Tibial nerve (tissue), 4 donors: ENCODE measurements around the gene NCOR1. TPM values are rescaled to one million over a fixed set of nuclear protein-coding genes. Genes with fewer than 3 reads are reported as not detected.
"Not testable (repeated sequence)": the region's sequence is repeated elsewhere in the genome, so short reads cannot be mapped to it uniquely, and the experiment has no call there.

ENCODE experiments used
- DNase-seq, 2 donors: peaks; one replicate each; pipeline ENCODE4 v3.0.0-alpha.2; 2019; ENCODE audit warnings: low spot score in 2 of 2
- H3K27ac ChIP-seq, 4 donors: fragments of 200-600 bp; sonication (generic) in 3 of 4; one replicate each; pipeline ENCODE4 v1.5.1; 2017 to 2019; ENCODE audit warnings: mild to moderate bottlenecking in 1 of 4
- H3K27me3 ChIP-seq, 2 donors: fragments of 200-600 bp; sonication (generic) in 1 of 2; one replicate each; pipeline versions ENCODE4 v1.5.1 to v1.6.0; 2017 to 2019
- H3K36me3 ChIP-seq, 3 donors: fragments of 200-600 bp; sonication (generic); one replicate each; pipeline ENCODE4 v1.5.1; 2018 to 2019
- H3K4me1 ChIP-seq, 4 donors: fragments of 200-600 bp; sonication (generic) in 3 of 4; one replicate each; pipeline ENCODE4 v1.5.1; 2017 to 2019
- H3K4me3 ChIP-seq, 4 donors: fragments of 200-600 bp; sonication (generic) in 3 of 4; one replicate each; pipeline ENCODE4 v1.5.1; 2017 to 2019; ENCODE audit warnings: mild to moderate bottlenecking in 1 of 4, moderate library complexity in 1 of 4
- H3K9me3 ChIP-seq, 4 donors: fragments of 200-600 bp; sonication (generic) in 3 of 4; one replicate each; pipeline ENCODE4 v1.5.1; 2017 to 2019
- CTCF ChIP-seq, 5 experiments: fragments of 200-600 bp in 3 of 5; fragments of 450-650 bp in 2 of 5; sonication (generic) in 3 of 5; IDR thresholded peaks; one replicate each; pipeline ENCODE4 v1.5.1; 2016 to 2019; ENCODE audit warnings: antibody characterized with exemption in 5 of 5, mild to moderate bottlenecking in 3 of 5, moderate library complexity in 2 of 5
- EP300 ChIP-seq, 2 donors: sonication (generic); formaldehyde crosslinking; IDR thresholded peaks; one replicate each; pipeline ENCODE4 v1.6.1; 2017; ENCODE audit warnings: antibody characterized with exemption in 2 of 2, mild to moderate bottlenecking in 1 of 2
- POLR2A ChIP-seq, 2 donors: fragments of 450-650 bp; IDR thresholded peaks; one replicate each; pipeline ENCODE4 v1.6.1; 2017; ENCODE audit warnings: antibody characterized with exemption in 2 of 2, mild to moderate bottlenecking in 2 of 2, moderate library complexity in 2 of 2
- WGBS, 2 donors: methylation state at CpG; one replicate each; pipeline ENCODE4 v1.1.5; 2018; 5-methylcytosine and 5-hydroxymethylcytosine counted together
- total RNA-seq, 4 donors: library from RNA; depleted of rRNA; stranded (reverse); fragments of >200 nt; gene quantifications; one replicate each; pipeline ENCODE4 v1.1.0, GENCODE V29; 2016

The NCOR1 gene
- total RNA-seq, 4 donors from 2014 or later, result 115 to 248 (median 169) TPM

GRCh38 chr17:16243385-16243784 is 28.1 kb upstream of the NCOR1 start:
- no peak for DNase-seq
- Histone ChIP-seq H3K36me3 (peaks cover 0 to 9% (median 0%) of the 10 kb centered on the region in 3 donors), H3K27me3 (no peaks in the 10 kb centered on the region), H3K9me3 (no peaks in the 10 kb centered on the region), H3K27ac (no peak overlapping the region), H3K4me1 (no peaks in the 10 kb centered on the region), H3K4me3 (no peak overlapping the region)
- TF ChIP-seq POLR2A (IDR thresholded peaks at IDR 0.05), result no peak
- TF ChIP-seq CTCF (IDR thresholded peaks at IDR 0.05), result no peak
- no peak for TF ChIP-seq EP300 (IDR thresholded peaks at IDR 0.05)
- 84 to 86% methylated on average over 5 of the region's 5 CpGs for WGBS, 2 donors

- no peaks in the 10 kb centered on the region for H3K27me3 ChIP-seq
- H3K27ac ChIP-seq, result no peak overlapping the region
- no peaks in the 10 kb centered on the region for H3K9me3 ChIP-seq
- no peak for DNase-seq
- H3K4me3 ChIP-seq, result no peak overlapping the region
- TF ChIP-seq EP300 (IDR thresholded peaks at IDR 0.05) (no peak), CTCF (IDR thresholded peaks at IDR 0.05) (no peak), POLR2A (IDR thresholded peaks at IDR 0.05) (no peak)
- H3K36me3 ChIP-seq, result peaks cover 0 to 9% (median 0%) of the 10 kb centered on the region in 3 donors
- H3K4me1 ChIP-seq, result no peaks in the 10 kb centered on the region
Observed at GRCh38 chr17:16241906-16242399, 26.6 kb upstream of the NCOR1 start.

- 94 to 99% methylated on average over 3 of the region's 3 CpGs for WGBS, 2 donors
Observed at GRCh38 chr17:16239931-16240330, 24.6 kb upstream of the NCOR1 start.

GRCh38 chr17:16232391-16232790 is 17.1 kb upstream of the NCOR1 start:
- Histone ChIP-seq H3K27ac (no peak overlapping the region), H3K4me3 (no peak overlapping the region), H3K4me1 (no peaks in the 10 kb centered on the region), H3K9me3 (no peaks in the 10 kb centered on the region), H3K36me3 (peaks cover 0 to 30% (median 0%) of the 10 kb centered on the region in 3 donors), H3K27me3 (no peaks in the 10 kb centered on the region)
- DNase-seq, result no peak
- TF ChIP-seq CTCF (IDR thresholded peaks at IDR 0.05), result no peak
- no peak for TF ChIP-seq EP300 (IDR thresholded peaks at IDR 0.05)
- no peak for TF ChIP-seq POLR2A (IDR thresholded peaks at IDR 0.05)
- 97 to 100% methylated on average over 1 of the region's 1 CpG for WGBS, 2 donors

More at GRCh38 chr17:16239931-16240330, 24.6 kb upstream of the NCOR1 start:
- Histone ChIP-seq H3K27ac (no peak overlapping the region), H3K36me3 (peaks cover 0 to 21% (median 0%) of the 10 kb centered on the region in 3 donors), H3K9me3 (no peaks in the 10 kb centered on the region), H3K4me3 (no peak overlapping the region), H3K4me1 (no peaks in the 10 kb centered on the region), H3K27me3 (no peaks in the 10 kb centered on the region)
- DNase-seq, result no peak
- TF ChIP-seq EP300 (IDR thresholded peaks at IDR 0.05) (no peak), POLR2A (IDR thresholded peaks at IDR 0.05) (no peak), CTCF (IDR thresholded peaks at IDR 0.05) (no peak)

GRCh38 chr17:16229912-16230561 is 14.7 kb upstream of the NCOR1 start:
- WGBS, 2 donors, result 92 to 98% methylated on average over 8 of the region's 8 CpGs
- H3K9me3 ChIP-seq, H3K27ac ChIP-seq, DNase-seq, H3K4me3 ChIP-seq, H3K27me3 ChIP-seq, H3K4me1 ChIP-seq: not testable (repeated sequence)
- peaks cover 0 to 15% (median 0%) of the 10 kb centered on the region in 3 donors for H3K36me3 ChIP-seq
